Thyroid gland (tissue), 4 donors: ENCODE data around the gene CCDC15. TPM values are rescaled to one million over a fixed set of nuclear protein-coding genes. Genes with fewer than 3 reads are reported as not detected.
"Not testable (repeated sequence)": the region's sequence is repeated elsewhere in the genome, so short reads cannot be mapped to it uniquely, and the experiment has no call there.

Experiments
- DNase-seq, 2 donors: peaks; one replicate each; pipeline ENCODE4 v3.0.0-alpha.2; 2019
- H3K27ac ChIP-seq, 3 donors: fragments of 200-600 bp; sonication (generic); 1 replicate in 2 of 3; 2 replicates in 1 of 3; pipeline ENCODE4 v1.5.1; 2016 to 2019; ENCODE audit warnings: mild to moderate bottlenecking in 1 of 3, moderate library complexity in 1 of 3
- H3K27me3 ChIP-seq: fragments of 200-600 bp; sonication (generic); one replicate; pipeline ENCODE4 v1.5.1; 2019
- H3K36me3 ChIP-seq, 2 donors: fragments of 200-600 bp; sonication (generic); one replicate each; pipeline ENCODE4 v1.5.1; 2016 to 2019
- H3K4me1 ChIP-seq, 2 donors: fragments of 200-600 bp; sonication (generic); one replicate each; pipeline ENCODE4 v1.5.1; 2017 to 2019
- H3K4me3 ChIP-seq, 3 donors: fragments of 200-600 bp; sonication (generic); replicated peaks in 1 of 3; 1 replicate in 2 of 3; 2 replicates in 1 of 3; pipeline ENCODE4 v1.5.1; 2016; ENCODE audit warnings: mild to moderate bottlenecking in 1 of 3
- H3K9me3 ChIP-seq: fragments of 200-600 bp; sonication (generic); one replicate; pipeline ENCODE4 v1.5.1; 2017
- POLR2A ChIP-seq, 2 donors: fragments of 450-650 bp; IDR thresholded peaks; one replicate each; pipeline ENCODE4 v1.6.1; 2017; ENCODE audit warnings: antibody characterized with exemption in 2 of 2, mild to moderate bottlenecking in 2 of 2, moderate library complexity in 1 of 2
- WGBS, 2 donors: methylation state at CpG; one replicate each; pipeline ENCODE4 v1.1.5; 2017; 5-methylcytosine and 5-hydroxymethylcytosine counted together
- intact Hi-C: fragments of 100-400 bp; cut with DNase I; formaldehyde crosslinking; loops from one replicate; pipeline ENCODE4 v1.15.1; 2023
- total RNA-seq, 4 donors: library from RNA; depleted of rRNA; stranded (reverse); fragments of >200 nt; gene quantifications; one replicate each; pipeline ENCODE4 v1.2.3, GENCODE V29; 2016
- TF ChIP-seq, protein P1 (sequence below), 6 experiments: fragments of 200-600 bp in 3 of 6; fragments of 450-650 bp in 3 of 6; sonication (generic) in 3 of 6; IDR thresholded peaks; one replicate each; pipeline ENCODE4 v1.5.1; 2016 to 2019; ENCODE audit warnings: antibody characterized with exemption in 6 of 6, mild to moderate bottlenecking in 2 of 6, inconsistent platforms in 1 of 6, moderate library complexity in 1 of 6

The CCDC15 gene
- total RNA-seq, 4 donors from 2014 or later = 0.33 to 2.8 (median 1.1) TPM

DNA sequence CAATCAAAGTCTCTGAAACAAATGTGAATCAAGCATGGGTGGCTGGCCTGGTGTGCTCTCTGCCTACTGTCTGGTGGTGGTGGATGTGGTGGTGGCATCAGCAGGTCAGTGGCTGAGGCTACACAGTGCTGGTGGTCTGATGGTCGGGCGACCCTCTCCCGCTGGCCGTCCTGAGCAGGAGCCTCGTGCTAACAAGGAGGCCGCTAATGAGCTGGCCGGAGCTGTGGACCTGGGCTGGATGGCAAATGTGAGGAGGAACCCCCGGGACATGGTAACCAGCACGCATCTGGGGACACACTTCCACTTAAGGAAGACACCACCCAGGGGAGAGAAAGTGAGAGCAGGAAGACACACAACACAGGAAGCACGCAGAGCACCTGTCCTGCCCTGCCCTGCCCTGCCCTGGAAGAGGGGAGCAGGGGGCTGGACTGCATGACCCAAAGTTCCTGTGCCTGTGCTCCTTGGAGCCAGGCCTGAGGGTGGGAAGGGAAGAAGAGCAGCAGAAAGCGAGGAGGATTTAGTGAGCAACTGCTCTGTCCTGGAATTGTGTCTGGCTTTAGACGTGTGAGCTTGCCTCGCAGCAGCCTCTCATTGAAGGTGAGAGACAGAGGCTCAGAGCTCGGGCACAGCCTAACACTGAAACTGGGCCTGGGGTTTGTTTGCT lies 132.8 kb downstream of the CCDC15 start:
- TF ChIP-seq POLR2A (IDR thresholded peaks at IDR 0.05) = no peak
- TF ChIP-seq, protein P1, sequence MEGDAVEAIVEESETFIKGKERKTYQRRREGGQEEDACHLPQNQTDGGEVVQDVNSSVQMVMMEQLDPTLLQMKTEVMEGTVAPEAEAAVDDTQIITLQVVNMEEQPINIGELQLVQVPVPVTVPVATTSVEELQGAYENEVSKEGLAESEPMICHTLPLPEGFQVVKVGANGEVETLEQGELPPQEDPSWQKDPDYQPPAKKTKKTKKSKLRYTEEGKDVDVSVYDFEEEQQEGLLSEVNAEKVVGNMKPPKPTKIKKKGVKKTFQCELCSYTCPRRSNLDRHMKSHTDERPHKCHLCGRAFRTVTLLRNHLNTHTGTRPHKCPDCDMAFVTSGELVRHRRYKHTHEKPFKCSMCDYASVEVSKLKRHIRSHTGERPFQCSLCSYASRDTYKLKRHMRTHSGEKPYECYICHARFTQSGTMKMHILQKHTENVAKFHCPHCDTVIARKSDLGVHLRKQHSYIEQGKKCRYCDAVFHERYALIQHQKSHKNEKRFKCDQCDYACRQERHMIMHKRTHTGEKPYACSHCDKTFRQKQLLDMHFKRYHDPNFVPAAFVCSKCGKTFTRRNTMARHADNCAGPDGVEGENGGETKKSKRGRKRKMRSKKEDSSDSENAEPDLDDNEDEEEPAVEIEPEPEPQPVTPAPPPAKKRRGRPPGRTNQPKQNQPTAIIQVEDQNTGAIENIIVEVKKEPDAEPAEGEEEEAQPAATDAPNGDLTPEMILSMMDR (IDR thresholded peaks at IDR 0.05) = no peak
- intact Hi-C loops = no loop called here
- no peak overlapping the region for H3K4me3 ChIP-seq
- DNase-seq = no peak
- H3K27me3 ChIP-seq = no peaks in the 10 kb centered on the region
- no peaks in the 10 kb centered on the region for H3K36me3 ChIP-seq
- H3K9me3 ChIP-seq = no peaks in the 10 kb centered on the region
- WGBS, 2 donors = 76 to 79% methylated on average over 8 to 10 of the region's 14 CpGs
- no peak overlapping the region for H3K27ac ChIP-seq
- H3K4me1 ChIP-seq = peaks cover 0 to 7% of the 10 kb centered on the region in 2 donors

- Histone ChIP-seq H3K4me3 (no peak overlapping the region), H3K9me3 (no peaks in the 10 kb centered on the region), H3K4me1 (peaks cover 0 to 7% of the 10 kb centered on the region in 2 donors), H3K27me3 (no peaks in the 10 kb centered on the region), H3K36me3 (no peaks in the 10 kb centered on the region), H3K27ac (no peak overlapping the region)
- WGBS, 2 donors = 83 to 91% methylated on average over 2 of the region's 2 CpGs
- TF ChIP-seq, protein P1 (IDR thresholded peaks at IDR 0.05) = no peak
- intact Hi-C loops = no loop called here
- DNase-seq = no peak
Observed at GRCh38 chr11:125088123-125088522, 134.1 kb downstream of the CCDC15 start.

- H3K4me3 ChIP-seq = no peak overlapping the region
- intact Hi-C loops = no loop called here
- DNase-seq = no peak
- H3K27me3 ChIP-seq = no peaks in the 10 kb centered on the region
- TF ChIP-seq, protein P1 (IDR thresholded peaks at IDR 0.05) = no peak
- TF ChIP-seq POLR2A (IDR thresholded peaks at IDR 0.05) = no peak
- 83 to 87% methylated on average over 12 to 20 of the region's 20 CpGs for WGBS, 2 donors
- no peaks in the 10 kb centered on the region for H3K36me3 ChIP-seq
- no peak overlapping the region for H3K27ac ChIP-seq
- H3K4me1 ChIP-seq = peaks cover 0 to 7% of the 10 kb centered on the region in 2 donors
- no peaks in the 10 kb centered on the region for H3K9me3 ChIP-seq
Observed at GRCh38 chr11:125088576-125089455, 134.8 kb downstream of the CCDC15 start.

DNA sequence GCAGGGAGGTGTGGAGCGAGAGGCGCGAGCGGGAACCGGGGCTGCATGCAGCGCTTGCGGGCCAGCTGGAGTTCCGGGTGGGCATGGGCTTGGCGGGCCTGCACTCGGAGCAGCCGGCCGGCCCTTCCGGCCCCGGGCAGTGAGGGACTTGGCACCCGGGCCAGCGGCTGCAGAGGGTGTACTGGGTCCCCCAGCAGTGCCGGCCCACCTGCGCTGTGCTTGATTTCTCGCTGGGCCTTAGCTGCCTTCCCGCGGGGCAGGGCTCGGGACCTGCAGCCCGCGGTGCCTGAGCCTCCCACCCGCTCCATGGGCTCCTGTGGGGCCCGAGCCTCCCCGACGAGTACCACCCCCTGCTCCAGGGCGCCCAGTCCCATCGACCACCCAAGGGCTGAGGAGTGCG lies 135.5 kb downstream of the CCDC15 start:
- DNase-seq, H3K9me3 ChIP-seq, H3K36me3 ChIP-seq, H3K4me3 ChIP-seq, H3K4me1 ChIP-seq, intact Hi-C loops, H3K27ac ChIP-seq, H3K27me3 ChIP-seq: not testable (repeated sequence)
- WGBS, 2 donors = 92 to 100% methylated on average over 7 to 27 of the region's 31 CpGs

- H3K9me3 ChIP-seq, H3K36me3 ChIP-seq, H3K27ac ChIP-seq, H3K4me1 ChIP-seq, DNase-seq, H3K4me3 ChIP-seq, H3K27me3 ChIP-seq: not testable (repeated sequence)
- intact Hi-C loops = loop anchor here (5.0 kb wide), 1 partner anchor 52 kb away; no protein-coding TSS in a partner anchor
- WGBS, 2 donors = 78 to 80% methylated on average over 10 of the region's 10 CpGs
Observed at GRCh38 chr11:125090151-125090550, 136.1 kb downstream of the CCDC15 start.

GRCh38 chr11:125090816-125091215 lies 136.8 kb downstream of the CCDC15 start:
- Histone ChIP-seq H3K27me3 (no peaks in the 10 kb centered on the region), H3K27ac (no peak overlapping the region), H3K4me1 (peaks cover 0 to 7% of the 10 kb centered on the region in 2 donors), H3K4me3 (no peak overlapping the region), H3K36me3 (no peaks in the 10 kb centered on the region), H3K9me3 (no peaks in the 10 kb centered on the region)
- no peak for DNase-seq
- TF ChIP-seq, protein P1 (IDR thresholded peaks at IDR 0.05) = no peak
- no peak for TF ChIP-seq POLR2A (IDR thresholded peaks at IDR 0.05)
- 74 to 84% methylated on average over 6 of the region's 6 CpGs for WGBS, 2 donors
- intact Hi-C loops = loop anchor here (5.0 kb wide), 1 partner anchor 51 kb away; no protein-coding TSS in a partner anchor
